ENCODE measurements around the gene TSC22D1. TPM values are rescaled to one million over a fixed set of nuclear protein-coding genes. Genes with fewer than 3 reads are reported as not detected.

The TSC22D1 gene
- total RNA-seq, 1 donor from 2014 or later, result 96.7 TPM

DNA sequence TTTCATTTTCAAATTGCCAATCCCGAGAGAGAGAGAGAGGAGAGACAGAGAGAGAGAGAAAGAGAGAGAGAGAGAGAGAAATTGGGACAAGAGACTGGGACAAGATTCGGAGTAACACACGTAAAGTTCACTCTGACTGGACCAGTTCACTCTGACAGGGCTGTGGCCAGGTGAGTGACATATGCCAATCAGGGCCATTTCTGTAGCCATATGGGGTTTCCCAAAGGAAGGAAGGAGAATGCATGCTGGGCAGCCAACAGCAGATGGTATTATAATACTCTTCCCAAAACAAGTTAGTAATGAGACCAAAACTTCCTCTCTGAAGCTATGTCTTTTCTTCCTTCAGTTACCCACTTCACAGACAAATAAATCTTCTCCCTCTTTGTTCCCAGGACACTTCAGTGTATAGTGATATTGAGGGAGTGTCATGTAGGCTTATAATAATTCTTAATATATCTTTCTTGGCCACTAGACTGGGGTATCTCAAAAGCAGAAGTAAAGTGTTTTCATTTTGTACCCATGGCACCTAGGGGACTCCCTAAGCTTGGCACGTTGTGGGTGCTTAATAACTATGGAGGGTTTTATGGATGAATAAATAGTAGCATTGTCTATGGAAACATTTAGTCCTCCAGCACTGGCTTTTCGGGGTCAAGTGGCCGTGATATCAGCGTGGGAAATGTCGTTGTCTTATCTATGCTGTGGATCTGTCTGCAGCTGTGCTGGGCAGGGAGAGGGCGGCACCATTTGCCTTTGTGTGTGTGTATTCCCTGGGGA is 150.9 kb downstream of the TSC22D1 start:
- DNase-seq, result no peak

GRCh38 chr13:44423824-44424223 is 152.3 kb downstream of the TSC22D1 start:
- DNase-seq, result no peak

- DNase-seq, result no peak
Measured at GRCh38 chr13:44422755-44423643, 153.1 kb downstream of the TSC22D1 start.

DNA sequence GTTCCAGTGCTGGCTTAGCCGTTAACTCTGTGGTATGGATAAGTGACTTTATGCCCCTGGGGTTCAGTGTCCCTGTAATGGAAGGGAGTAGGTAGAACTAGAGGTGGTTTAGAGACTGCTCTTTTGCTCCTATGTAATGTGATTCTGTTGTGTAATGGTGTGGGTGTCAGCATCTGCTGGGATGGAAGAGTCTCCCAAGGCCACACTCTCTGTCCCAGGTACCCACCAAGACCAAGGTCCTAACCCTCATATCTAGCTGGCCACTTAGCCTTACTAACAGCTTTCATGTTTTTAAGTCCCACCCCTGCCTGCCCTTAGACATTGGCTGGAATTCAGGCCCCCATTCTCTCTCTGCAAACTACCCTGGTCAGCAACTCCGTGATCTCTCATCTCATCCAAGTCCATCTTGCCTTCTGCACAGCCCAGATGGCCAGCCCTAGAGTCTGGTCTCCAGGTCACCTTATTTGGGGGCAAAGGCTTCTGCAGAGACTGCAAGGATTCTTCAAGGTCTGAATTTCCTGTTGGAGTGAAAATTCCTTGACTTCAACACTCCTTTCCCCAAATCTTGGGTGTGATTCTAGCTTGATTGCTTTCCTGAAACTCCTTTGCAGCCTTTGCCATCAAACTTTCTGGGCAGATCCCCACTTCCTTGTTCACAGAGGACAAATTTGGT is 154.1 kb downstream of the TSC22D1 start:
- DNase-seq, result no peak

DNA sequence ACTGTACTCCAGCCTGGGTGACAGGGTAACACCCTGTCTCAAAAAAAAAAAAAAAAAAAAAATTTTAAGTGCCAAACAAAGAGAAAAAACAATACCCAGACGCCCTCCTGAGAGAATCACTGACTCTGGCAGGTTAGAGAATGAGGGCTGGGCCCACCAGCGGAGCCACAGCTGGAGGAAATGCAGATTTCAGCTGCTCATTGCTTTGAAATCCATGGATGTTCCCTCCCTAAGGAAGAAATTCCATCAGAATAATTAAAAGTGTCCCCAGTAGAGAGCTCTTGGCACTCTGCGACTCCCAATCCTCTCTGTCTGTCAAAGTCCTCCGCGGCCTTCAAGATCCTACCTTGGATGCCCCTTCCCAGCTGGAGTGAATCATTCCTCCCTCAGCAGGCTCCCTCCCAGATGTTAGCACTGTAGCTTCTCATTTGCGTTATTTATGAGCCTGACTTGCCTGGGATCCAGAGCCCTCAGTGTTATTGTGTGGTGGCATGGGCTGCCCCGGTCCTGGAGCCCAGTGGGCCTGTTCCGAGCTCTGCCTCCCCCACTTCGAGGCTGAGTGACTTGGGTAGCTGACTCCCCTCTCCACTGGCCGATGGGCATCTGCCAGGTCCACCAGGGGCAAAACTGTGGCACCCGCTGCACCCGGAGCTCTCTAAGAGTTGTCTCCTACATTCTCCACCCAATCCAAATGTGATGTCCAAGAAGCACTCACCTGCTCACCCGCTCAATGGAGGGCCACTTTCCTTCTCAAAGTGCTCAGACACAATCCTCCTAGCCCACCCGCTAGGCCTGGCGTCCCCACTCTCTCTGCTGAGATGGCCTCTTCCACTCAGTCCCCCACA is 155.5 kb downstream of the TSC22D1 start:
- peak; percentile 44 for DNase-seq

- no peak for DNase-seq
Measured at GRCh38 chr13:44417876-44418275, 158.3 kb downstream of the TSC22D1 start.

GRCh38 chr13:44417446-44417845 is 158.7 kb downstream of the TSC22D1 start:
- no peak for DNase-seq

DNA sequence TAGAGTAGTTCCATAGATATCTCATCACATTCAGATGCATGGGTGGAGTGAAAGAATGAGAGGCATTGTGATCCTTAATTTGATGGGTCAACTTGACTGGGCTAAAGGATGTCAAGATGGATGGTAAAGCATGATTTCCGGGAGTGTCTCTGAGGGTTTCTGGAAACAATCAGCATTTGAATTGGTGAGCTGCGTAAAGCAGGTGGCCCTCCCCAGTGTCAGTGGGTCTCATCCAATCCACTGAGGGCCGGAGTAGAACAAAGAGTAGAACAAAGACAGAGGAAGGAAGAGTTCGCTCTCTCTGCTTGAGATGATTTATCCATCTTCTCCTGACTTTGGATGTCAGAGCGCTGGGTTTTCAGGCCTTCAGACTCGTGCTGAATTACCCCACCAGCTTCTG is 159.4 kb downstream of the TSC22D1 start:
- no peak for DNase-seq

- DNase-seq, result no peak
Measured at GRCh38 chr13:44416301-44416700, 159.8 kb downstream of the TSC22D1 start.

- DNase-seq, result no peak
Measured at GRCh38 chr13:44415815-44416214, 160.3 kb downstream of the TSC22D1 start.

DNA sequence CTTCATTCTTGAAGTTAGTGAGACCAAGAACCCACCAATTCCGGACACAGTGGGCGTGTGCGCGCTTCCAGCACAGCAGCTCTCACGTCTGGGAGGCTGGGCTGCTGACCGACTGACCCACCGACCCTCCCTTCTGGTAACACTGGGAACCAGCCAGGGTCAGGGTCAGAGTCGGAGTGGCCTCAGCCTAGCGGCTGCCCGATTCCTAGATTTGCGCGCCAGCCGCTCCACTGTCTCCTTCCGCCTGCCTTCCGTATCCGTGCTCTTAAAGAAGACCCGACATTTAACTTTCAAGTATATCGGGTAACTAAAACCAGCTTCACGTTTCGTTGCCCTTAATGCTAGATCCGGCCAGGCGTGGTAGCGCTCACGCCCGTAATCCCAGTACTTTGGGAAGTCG is 161.4 kb downstream of the TSC22D1 start:
- no peak for DNase-seq

GRCh38 chr13:44413095-44413494 is 163.0 kb downstream of the TSC22D1 start:
- DNase-seq, result no peak

- DNase-seq, result no peak
Measured at GRCh38 chr13:44412346-44412935, 163.7 kb downstream of the TSC22D1 start.

GRCh38 chr13:44411841-44412240 is 164.3 kb downstream of the TSC22D1 start:
- DNase-seq, result no peak

DNA sequence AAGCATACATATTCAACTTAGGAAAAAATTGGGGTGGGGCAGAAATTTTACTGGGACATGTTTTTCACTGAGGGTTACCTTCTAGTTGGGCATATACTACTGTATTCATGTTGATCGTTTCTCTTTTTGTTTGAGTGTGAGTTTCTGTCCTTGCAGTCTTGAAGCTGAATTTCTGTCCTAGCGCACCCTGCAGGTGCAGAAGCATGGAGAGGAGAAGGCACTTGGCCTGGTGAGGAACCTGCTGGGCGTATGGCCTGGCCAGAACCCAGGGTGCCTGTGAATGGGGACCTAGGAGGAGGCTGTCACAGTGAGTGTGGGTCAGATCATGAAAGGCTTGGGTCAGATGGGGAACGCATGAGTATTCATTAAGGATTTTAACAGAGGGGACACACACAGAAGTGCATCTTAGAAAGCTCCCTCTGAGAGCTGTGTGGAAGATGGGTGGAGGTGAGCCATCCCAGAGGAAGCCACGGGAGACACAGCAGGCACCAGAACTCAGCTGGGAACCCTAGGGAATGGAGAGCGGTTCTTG is 165.7 kb downstream of the TSC22D1 start:
- no peak for DNase-seq

- no peak for DNase-seq
Measured at GRCh38 chr13:44409595-44409994, 166.5 kb downstream of the TSC22D1 start.

DNA sequence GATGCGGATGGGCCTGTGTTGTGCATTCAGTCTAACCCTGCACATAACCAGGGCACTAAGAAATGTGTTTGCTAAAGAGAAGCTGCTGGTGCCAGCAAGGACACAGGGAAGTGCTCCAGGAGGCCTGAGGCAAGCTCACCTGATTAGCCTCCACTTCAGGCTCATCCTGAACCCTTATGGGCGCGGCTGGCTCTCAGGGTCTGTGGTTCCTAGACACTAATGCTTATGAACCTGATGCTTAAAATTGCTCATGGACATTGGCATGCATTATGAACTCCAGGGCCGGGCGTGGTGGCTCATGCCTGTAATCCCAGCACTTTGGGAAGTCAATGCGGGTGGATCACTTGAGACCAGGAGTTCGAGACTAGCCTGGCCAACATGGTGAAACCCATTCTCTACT is 168.2 kb downstream of the TSC22D1 start:
- DNase-seq, result no peak

GRCh38 chr13:44407379-44407778 is 168.8 kb downstream of the TSC22D1 start:
- DNase-seq, result no peak

GRCh38 chr13:44406617-44407016 is 169.5 kb downstream of the TSC22D1 start:
- no peak for DNase-seq

- no peak for DNase-seq
Measured at GRCh38 chr13:44404261-44405132, 171.6 kb downstream of the TSC22D1 start.
